LNCAP (cell line): ENCODE measurements around the gene SF1.

Experiments used
- TF ChIP-seq, protein P1 (sequence below): fragments of 450-650 bp; IDR thresholded peaks from 2 replicates; pipeline ENCODE4 v1.5.1; 2017; ENCODE audit warnings: mild to moderate bottlenecking

SF1 gene, protein sequence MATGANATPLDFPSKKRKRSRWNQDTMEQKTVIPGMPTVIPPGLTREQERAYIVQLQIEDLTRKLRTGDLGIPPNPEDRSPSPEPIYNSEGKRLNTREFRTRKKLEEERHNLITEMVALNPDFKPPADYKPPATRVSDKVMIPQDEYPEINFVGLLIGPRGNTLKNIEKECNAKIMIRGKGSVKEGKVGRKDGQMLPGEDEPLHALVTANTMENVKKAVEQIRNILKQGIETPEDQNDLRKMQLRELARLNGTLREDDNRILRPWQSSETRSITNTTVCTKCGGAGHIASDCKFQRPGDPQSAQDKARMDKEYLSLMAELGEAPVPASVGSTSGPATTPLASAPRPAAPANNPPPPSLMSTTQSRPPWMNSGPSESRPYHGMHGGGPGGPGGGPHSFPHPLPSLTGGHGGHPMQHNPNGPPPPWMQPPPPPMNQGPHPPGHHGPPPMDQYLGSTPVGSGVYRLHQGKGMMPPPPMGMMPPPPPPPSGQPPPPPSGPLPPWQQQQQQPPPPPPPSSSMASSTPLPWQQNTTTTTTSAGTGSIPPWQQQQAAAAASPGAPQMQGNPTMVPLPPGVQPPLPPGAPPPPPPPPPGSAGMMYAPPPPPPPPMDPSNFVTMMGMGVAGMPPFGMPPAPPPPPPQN

DNA sequence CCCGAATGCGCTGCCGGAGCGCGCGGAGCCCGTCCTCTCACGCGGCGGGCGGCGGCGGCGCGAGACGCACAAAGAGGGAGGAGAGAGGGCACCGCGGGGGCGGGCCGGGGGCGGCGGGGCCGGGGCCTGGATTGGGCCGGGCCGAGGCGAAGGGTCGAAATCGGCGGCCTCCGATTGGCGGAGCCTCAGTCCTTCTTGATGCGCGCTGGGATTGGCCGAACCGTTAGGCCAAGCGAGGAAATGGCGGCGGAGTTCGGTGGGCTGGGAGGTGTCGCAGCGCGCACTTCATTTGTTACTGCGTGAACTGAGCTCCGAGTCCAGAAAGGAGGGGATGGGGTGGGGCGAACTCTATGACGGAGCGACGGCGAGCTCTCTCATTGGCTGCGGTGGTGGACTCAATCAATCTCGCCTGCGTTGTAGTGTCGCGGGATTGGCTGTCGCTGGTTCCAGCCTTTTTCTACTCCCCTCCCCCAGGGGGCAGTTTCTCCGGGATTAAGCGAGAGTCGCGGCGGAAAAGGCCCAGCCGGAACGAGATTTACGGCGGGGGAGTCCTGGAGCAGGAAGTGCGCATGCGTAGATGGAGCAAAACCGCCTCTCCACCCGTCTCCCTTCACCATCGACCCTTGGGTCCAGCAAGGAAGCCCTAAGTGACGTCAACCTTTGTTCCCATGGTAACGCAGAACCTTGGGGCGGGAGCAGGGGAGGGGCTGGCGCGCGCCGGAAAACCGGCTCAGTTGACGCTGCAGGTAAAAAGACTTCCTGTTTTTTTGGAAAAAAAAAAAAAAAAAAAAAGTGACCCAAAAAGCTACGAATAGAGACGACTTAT lies at the start of gene SF1:
Gene SF1 (minus strand): TSS at position 70 of the 826 bp plus-strand sequence. CDS start 150 bp downstream, outside the sequence.
- TF ChIP-seq, protein P1, sequence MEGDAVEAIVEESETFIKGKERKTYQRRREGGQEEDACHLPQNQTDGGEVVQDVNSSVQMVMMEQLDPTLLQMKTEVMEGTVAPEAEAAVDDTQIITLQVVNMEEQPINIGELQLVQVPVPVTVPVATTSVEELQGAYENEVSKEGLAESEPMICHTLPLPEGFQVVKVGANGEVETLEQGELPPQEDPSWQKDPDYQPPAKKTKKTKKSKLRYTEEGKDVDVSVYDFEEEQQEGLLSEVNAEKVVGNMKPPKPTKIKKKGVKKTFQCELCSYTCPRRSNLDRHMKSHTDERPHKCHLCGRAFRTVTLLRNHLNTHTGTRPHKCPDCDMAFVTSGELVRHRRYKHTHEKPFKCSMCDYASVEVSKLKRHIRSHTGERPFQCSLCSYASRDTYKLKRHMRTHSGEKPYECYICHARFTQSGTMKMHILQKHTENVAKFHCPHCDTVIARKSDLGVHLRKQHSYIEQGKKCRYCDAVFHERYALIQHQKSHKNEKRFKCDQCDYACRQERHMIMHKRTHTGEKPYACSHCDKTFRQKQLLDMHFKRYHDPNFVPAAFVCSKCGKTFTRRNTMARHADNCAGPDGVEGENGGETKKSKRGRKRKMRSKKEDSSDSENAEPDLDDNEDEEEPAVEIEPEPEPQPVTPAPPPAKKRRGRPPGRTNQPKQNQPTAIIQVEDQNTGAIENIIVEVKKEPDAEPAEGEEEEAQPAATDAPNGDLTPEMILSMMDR = no peak

DNA sequence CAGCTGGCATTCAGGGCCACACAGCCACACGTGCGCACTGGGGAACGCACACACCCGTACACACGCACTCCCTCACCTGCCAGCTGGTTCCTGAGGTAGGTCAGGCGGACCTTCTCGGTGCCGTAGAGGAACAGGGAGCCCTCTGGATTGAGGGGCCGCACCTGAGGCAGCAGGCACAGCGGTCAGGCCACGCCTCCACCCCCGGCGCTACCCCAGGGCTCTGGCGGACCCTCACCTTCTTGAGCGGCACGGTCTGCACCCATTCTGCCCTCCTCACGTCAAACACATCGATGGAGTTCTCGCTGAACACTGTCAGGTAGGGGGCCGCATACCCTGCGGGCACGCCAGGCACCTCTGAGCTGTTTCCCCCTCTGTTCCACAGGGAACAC lies 49.1 kb upstream of the SF1 start:
- TF ChIP-seq, protein P1 = no peak

DNA sequence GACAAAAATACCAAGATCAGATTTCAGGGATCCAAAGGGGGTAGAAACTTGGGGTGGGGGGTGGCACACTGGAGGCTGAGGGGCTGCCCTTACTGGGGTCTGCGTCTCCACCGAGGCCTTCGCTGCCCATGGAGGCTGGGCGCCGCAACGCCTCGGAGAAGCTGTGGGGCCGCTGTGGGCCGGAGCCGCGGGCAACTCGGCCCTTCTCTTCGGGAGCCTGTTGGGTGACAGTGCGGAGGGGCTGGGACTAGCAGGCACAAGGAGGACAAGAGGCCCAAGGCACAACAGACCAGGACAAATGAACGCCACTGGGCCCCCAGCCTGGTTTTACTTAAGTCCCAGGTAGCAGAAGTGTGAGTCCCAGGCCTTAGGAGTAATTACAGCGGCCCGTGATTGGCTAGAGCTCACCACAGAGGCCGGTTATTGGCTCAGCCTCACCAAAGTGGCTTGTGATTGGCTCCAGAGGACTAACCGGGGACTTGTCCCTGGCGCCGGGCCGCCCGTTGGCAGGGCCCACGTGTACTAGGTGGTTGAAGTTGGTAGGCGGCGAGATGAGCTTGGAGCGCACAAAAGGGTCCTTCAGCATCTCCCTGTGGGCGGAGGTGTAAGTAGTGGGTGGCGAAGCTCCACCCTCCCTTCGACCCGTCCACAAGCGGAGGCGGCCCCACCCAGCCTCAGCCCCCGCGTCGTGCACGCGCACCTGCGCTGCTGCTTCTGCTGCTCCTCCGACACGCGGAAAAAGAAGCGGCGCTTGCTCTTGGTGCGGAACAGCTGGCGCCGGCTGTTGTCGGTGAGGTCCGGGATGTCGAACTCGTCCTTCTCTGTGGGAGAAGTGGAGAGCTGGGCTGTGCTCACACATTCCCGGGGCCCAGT lies 48.5 kb upstream of the SF1 start:
- TF ChIP-seq, protein P1 = no peak

DNA sequence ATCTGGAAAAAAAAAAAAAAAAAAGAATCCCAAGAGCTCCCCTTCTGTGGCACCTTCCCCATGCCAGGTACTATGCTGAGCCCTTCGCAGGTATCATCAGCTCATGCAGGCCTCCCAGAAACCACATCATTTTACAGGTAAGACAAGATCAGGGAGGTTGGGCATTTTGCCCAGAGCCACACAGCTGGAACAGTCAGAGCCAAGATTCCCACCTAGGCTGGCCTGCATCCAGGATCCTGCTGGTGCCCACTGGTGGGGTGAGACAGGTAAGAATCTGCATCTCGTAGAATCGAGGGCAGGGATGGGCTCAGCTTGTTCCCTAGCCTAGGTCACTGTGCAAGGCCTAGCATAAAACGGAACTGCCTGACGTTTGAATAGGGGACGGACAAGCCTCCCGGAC lies 47.7 kb upstream of the SF1 start:
- TF ChIP-seq, protein P1 = no peak

DNA sequence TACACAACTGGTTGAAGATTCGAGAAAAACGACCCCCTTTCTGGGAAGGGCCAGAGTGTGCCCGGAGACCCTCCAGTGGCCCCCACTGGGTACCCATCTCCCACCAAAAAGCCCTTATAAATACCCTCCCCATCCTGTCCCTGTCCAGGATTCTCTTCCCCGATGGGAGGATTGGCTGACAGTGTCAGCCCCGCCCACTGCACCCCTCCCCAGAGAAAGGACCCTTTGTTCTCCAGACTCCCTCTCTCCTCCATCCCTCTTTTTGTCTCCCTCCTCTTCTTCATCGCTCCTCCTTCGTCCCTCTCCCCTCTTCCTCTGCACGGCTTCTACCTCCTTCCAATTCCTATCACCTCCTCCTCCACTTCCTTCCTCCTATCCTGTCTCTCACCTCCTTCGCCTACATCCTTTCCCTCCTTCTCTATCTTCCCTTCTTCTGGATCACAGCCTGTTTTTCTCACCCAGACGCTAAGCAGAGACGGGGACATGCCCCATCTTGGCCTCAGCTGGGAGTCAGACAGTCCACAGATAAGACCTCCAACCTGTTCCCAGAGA lies 45.3 kb upstream of the SF1 start:
- TF ChIP-seq, protein P1 = no peak

DNA sequence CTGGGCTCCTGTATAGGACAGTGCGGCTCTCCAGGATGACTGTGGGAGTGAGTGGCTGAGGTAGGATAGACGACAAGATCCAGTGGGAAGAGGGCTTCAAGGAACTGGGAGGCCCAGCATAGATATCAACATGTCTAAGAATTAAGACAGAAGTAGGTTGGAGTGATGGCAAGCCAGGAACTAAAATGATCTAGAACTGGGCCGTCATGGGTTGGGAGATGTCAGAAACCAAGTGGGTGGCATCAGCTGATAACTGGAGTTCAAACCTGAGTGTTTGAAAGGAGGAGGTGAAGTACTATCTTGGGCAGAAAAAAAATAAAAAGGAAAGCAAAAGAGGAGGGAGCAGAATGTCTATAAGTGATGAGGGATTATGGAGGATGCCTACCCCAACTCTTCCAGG lies 39.1 kb upstream of the SF1 start:
- TF ChIP-seq, protein P1 = no peak
